ENCODE measurements around the gene CBFB. TPM values are rescaled to one million over a fixed set of nuclear protein-coding genes. Genes with fewer than 3 reads are reported as not detected.

The CBFB gene
- total and polyA plus RNA-seq, 2 of the 4 experiments (the other 2 are of a cell fraction) = 44.2 to 48.0 TPM

GRCh38 chr16:67017421-67017750 lies 11.6 kb upstream of the CBFB start:
- H3K4ac ChIP-seq (ENCODE audit: low read depth, low read length) = no peak overlapping the region
- 0 out of 2 replicates have a peak, but pooled peaks cover 2% of the 10 kb centered on the region for H3K9me1 ChIP-seq (ENCODE audit: insufficient read depth, low read length)
- H2AFZ ChIP-seq (replicated peaks; ENCODE audit: low read length, poor library complexity) = no peak overlapping the region
- DNase-seq (no peak), ATAC-seq (ENCODE audit: low read depth) (no peak)
- no peak overlapping the region for H2BK120ac ChIP-seq (ENCODE audit: low read depth, low read length)
- no peak overlapping the region for H4K8ac ChIP-seq (ENCODE audit: low read depth in 2 of 2, low read length in 2 of 2)
- no peak overlapping the region for H3K23ac ChIP-seq (ENCODE audit: low read depth, low read length)
- no peak overlapping the region for H3K56ac ChIP-seq (ENCODE audit: extremely low read depth, insufficient read depth, low read length)
- intact Hi-C loops (cut with micrococcal nuclease) = loop anchor here (10.0 kb wide), 1 partner anchor 167 kb away; the partner anchor contains the start of gene MATCAP1
- H3K9ac ChIP-seq (ENCODE audit: low read depth, low read length) = no peak overlapping the region
- POLR2A ChIA-PET (ENCODE audit: unreplicated experiment) = no interaction called here
- H4K91ac ChIP-seq (ENCODE audit: insufficient read depth, low read depth, low read length) = no peak overlapping the region
- CTCF ChIA-PET = interaction anchor here (0.5 to 2.9 kb wide), 8 partner anchors 13 to 549 kb away, joined by 3 to 22 read pairs (median 4); partner anchors contain the start of gene TRADD
- TF ChIP-seq MAFK (IDR thresholded peaks at IDR 0.05; ENCODE audit: low read depth, low read length) (no peak), SMC3 (IDR thresholded peaks at IDR 0.05; ENCODE audit: low read depth, low read length) (no peak), USF2 (IDR thresholded peaks at IDR 0.05; ENCODE audit: low read depth, low read length) (no peak), FOS (IDR thresholded peaks at IDR 0.05; ENCODE audit: low read depth, low read length) (no peak), RCOR1 (IDR thresholded peaks at IDR 0.05; ENCODE audit: insufficient replicate concordance, low read length) (no peak), BHLHE40 (IDR thresholded peaks at IDR 0.05; ENCODE audit: low read depth, low read length) (no peak), RFX5 (IDR thresholded peaks at IDR 0.05; ENCODE audit: low read depth, low read length) (no peak), POLR2A (IDR thresholded peaks at IDR 0.05; ENCODE audit: low read depth, low read length) (no peak), ELK1 (IDR thresholded peaks at IDR 0.05; ENCODE audit: borderline replicate concordance, low read depth, low read length) (no peak), RAD21 (IDR thresholded peaks at IDR 0.05; ENCODE audit: low read length) (no peak), NFE2L2 (IDR thresholded peaks at IDR 0.05; ENCODE audit: low read depth, low read length) (no peak), CHD1 (IDR thresholded peaks at IDR 0.05; ENCODE audit: low read depth, low read length) (no peak), MAZ (IDR thresholded peaks at IDR 0.05; ENCODE audit: borderline replicate concordance, low read depth, low read length) (no peak), MXI1 (IDR thresholded peaks at IDR 0.05; ENCODE audit: borderline replicate concordance, low read depth, low read length) (no peak), CTCF (conservative IDR thresholded peaks at IDR 0.05; ENCODE audit: low read depth, low read length) (no peak), CEBPB (IDR thresholded peaks at IDR 0.05; ENCODE audit: low read depth, low read length) (no peak)
- no peak overlapping the region for H3K14ac ChIP-seq (replicated peaks; ENCODE audit: low read depth, low read length)
- no peaks in the 10 kb centered on the region for H3K79me1 ChIP-seq (ENCODE audit: low read depth in 1 of 2, low read length in 2 of 2)
- in situ Hi-C loops (cut with MboI; ENCODE audit: low sequenced_read_pairs) = no loop called here
- WGBS, 2 experiments (ENCODE audit: extremely low coverage in 2 of 2, insufficient read length in 1 of 2) = 84% methylated on average over 3 of the region's 4 CpGs; no CpG with 5 or more reads in 1 of the 2 experiments
- no peak overlapping the region for H2BK15ac ChIP-seq (ENCODE audit: low read depth, low read length)
- no peaks in the 10 kb centered on the region for H3K36me3 ChIP-seq (ENCODE audit: control insufficient read depth, insufficient read depth, low read length)
- no peak overlapping the region for H3K18ac ChIP-seq (ENCODE audit: low read depth, low read length)
- H2BK20ac ChIP-seq (ENCODE audit: low read depth, low read length) = no peak overlapping the region
- H3K27me3 ChIP-seq (ENCODE audit: control insufficient read depth, insufficient read depth, low read length) = peaks cover 2% of the 10 kb centered on the region; the same call in 1 of the 2 replicates
- dilution Hi-C loops (cut with HindIII; ENCODE audit: low sequenced_read_pairs, unreplicated experiment) = no loop called here
- H3K9me3 ChIP-seq (ENCODE audit: control insufficient read depth, insufficient read depth, low read length) = no peaks in the 10 kb centered on the region
- no peaks in the 10 kb centered on the region for H4K20me1 ChIP-seq (ENCODE audit: insufficient read depth, low read length)
- H3K4me1 ChIP-seq (ENCODE audit: control insufficient read depth, insufficient read depth, low read length) = peaks cover 5% of the 10 kb centered on the region
- H2BK5ac ChIP-seq (ENCODE audit: low read depth, low read length, poor library complexity, severe bottlenecking) = no peak overlapping the region
- H3K4me2 ChIP-seq (ENCODE audit: low read depth, low read length) = no peak overlapping the region
- no peak overlapping the region for H2AK5ac ChIP-seq (ENCODE audit: low read depth, low read length)
- H4K5ac ChIP-seq (ENCODE audit: low read depth, low read length) = no peak overlapping the region
- no TSS peak for BruUV-seq (replicated peaks)
- H3K27ac ChIP-seq (ENCODE audit: insufficient read depth, low read length) = no peak overlapping the region
- no peak overlapping the region for H2AK9ac ChIP-seq (replicated peaks; ENCODE audit: low read depth, low read length, poor library complexity)
- H3K4me3 ChIP-seq (ENCODE audit: insufficient read depth, low read depth, low read length) = no peak overlapping the region

All from IMR-90 (cell line).